ENCODE results near the gene EPDR1.

GRCh38 chr7:37993060-37993501 is 72.6 kb downstream of the EPDR1 start:
- TF ChIP-seq, protein P1, sequence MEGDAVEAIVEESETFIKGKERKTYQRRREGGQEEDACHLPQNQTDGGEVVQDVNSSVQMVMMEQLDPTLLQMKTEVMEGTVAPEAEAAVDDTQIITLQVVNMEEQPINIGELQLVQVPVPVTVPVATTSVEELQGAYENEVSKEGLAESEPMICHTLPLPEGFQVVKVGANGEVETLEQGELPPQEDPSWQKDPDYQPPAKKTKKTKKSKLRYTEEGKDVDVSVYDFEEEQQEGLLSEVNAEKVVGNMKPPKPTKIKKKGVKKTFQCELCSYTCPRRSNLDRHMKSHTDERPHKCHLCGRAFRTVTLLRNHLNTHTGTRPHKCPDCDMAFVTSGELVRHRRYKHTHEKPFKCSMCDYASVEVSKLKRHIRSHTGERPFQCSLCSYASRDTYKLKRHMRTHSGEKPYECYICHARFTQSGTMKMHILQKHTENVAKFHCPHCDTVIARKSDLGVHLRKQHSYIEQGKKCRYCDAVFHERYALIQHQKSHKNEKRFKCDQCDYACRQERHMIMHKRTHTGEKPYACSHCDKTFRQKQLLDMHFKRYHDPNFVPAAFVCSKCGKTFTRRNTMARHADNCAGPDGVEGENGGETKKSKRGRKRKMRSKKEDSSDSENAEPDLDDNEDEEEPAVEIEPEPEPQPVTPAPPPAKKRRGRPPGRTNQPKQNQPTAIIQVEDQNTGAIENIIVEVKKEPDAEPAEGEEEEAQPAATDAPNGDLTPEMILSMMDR (conservative IDR thresholded peaks at IDR 0.05; ENCODE audit: low read depth in 2 of 2): no peak
- TF ChIP-seq POLR2AphosphoS5 (IDR thresholded peaks at IDR 0.05; ENCODE audit: low read depth): no peak
- no peak for TF ChIP-seq EZH2 (IDR thresholded peaks at IDR 0.05; ENCODE audit: low read depth, unreplicated experiment)
- TF ChIP-seq REST (IDR thresholded peaks at IDR 0.05; ENCODE audit: unreplicated experiment): no peak
